Fibroblast of lung (primary cell): Measurements from ENCODE around the gene CNKSR2.

Experiments
- CTCF ChIP-seq, 2 donors: IDR thresholded peaks in 1 of 2; conservative IDR thresholded peaks in 1 of 2; 1 replicate in 1 of 2; 2 replicates in 1 of 2; pipeline ENCODE4 v1.5.1; 2011 to 2012; ENCODE audit warnings: low read length in 2 of 2, control low read depth in 1 of 2, inconsistent platforms in 1 of 2, low read depth in 1 of 2, mild to moderate bottlenecking in 1 of 2
- EZH2 ChIP-seq: IDR thresholded peaks from 2 replicates; pipeline ENCODE4 v1.5.1; 2012; ENCODE audit warnings: low read length, control low read depth, mild to moderate bottlenecking; ENCODE audit errors: missing control alignments

- no peak for TF ChIP-seq CTCF (conservative IDR thresholded peaks at IDR 0.05 in 1 of 2, IDR thresholded peaks at IDR 0.05 in 1 of 2; ENCODE audit: low read depth in 1 of 2, low read length in 2 of 2)
- TF ChIP-seq EZH2 = no peak
Measured at GRCh38 chrX:21412883-21413282, 38.7 kb downstream of the CNKSR2 start.
